ENCODE measurements around the gene SLC39A2.
A peak's percentile ranks its signal among the peaks of the same experiment; 100 is the strongest.

Gene SLC39A2

DNA sequence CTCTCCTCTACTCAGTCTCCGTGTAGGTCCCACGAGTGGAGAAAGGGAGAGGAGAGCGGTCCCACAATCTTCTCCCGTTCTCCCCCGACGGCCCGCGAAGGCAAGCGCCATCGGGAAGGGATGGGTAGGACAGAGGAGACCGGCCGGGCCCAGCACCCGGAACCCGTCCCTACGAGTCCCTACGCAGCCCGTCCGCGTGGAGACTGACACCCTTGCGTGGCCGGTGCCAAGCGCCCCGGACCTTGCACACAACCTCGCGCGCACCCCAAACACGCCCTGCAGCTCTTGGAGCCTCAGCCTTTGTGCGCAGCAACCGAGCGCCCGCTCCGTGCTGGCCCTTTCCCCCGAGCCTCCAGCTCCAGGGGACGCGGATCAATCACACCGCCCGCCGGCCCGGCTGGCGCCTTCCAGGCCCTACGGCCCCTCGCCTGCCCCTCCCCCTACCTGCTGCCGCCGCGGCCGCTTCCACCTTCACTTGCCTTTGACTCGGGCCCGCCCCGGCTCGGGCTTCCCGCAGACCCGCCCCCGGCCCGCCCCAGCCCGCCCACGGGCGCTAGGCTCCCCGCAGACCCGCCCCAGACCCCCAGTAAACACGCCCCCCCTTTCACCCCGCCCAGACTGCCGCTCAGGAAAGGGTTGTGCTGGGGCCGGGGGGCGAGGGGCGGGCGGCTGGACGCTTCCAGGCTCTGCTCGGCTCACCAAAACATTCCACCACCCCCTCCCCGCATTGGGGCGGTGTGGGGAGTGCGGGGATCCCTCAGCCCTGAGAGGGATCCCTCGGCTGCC lies 25.7 kb downstream of the SLC39A2 start, which contains the start of gene NDRG2 (continued):
- TF ChIP-seq, protein P1, sequence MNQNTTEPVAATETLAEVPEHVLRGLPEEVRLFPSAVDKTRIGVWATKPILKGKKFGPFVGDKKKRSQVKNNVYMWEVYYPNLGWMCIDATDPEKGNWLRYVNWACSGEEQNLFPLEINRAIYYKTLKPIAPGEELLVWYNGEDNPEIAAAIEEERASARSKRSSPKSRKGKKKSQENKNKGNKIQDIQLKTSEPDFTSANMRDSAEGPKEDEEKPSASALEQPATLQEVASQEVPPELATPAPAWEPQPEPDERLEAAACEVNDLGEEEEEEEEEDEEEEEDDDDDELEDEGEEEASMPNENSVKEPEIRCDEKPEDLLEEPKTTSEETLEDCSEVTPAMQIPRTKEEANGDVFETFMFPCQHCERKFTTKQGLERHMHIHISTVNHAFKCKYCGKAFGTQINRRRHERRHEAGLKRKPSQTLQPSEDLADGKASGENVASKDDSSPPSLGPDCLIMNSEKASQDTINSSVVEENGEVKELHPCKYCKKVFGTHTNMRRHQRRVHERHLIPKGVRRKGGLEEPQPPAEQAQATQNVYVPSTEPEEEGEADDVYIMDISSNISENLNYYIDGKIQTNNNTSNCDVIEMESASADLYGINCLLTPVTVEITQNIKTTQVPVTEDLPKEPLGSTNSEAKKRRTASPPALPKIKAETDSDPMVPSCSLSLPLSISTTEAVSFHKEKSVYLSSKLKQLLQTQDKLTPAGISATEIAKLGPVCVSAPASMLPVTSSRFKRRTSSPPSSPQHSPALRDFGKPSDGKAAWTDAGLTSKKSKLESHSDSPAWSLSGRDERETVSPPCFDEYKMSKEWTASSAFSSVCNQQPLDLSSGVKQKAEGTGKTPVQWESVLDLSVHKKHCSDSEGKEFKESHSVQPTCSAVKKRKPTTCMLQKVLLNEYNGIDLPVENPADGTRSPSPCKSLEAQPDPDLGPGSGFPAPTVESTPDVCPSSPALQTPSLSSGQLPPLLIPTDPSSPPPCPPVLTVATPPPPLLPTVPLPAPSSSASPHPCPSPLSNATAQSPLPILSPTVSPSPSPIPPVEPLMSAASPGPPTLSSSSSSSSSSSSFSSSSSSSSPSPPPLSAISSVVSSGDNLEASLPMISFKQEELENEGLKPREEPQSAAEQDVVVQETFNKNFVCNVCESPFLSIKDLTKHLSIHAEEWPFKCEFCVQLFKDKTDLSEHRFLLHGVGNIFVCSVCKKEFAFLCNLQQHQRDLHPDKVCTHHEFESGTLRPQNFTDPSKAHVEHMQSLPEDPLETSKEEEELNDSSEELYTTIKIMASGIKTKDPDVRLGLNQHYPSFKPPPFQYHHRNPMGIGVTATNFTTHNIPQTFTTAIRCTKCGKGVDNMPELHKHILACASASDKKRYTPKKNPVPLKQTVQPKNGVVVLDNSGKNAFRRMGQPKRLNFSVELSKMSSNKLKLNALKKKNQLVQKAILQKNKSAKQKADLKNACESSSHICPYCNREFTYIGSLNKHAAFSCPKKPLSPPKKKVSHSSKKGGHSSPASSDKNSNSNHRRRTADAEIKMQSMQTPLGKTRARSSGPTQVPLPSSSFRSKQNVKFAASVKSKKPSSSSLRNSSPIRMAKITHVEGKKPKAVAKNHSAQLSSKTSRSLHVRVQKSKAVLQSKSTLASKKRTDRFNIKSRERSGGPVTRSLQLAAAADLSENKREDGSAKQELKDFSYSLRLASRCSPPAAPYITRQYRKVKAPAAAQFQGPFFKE (tag by site-specific recombination; IDR thresholded peaks at IDR 0.05; ENCODE audit: borderline replicate concordance), result no peak
- TF ChIP-seq GLIS1 (tag by site-specific recombination; IDR thresholded peaks at IDR 0.05) (peak; percentile 37; the same call in 1 of the 2 replicates), KLF16 (tag by site-specific recombination; IDR thresholded peaks at IDR 0.05) (peak; percentile 64; the same call in 1 of the 2 replicates), ZNF629 (tag by site-specific recombination; IDR thresholded peaks at IDR 0.05) (peak; percentile 41; the same call in 1 of the 2 replicates), SP7 (tag by site-specific recombination; IDR thresholded peaks at IDR 0.05) (peak; percentile 63; the same call in 1 of the 2 replicates), ZNF10 (tag by site-specific recombination; IDR thresholded peaks at IDR 0.05) (no peak), KLF1 (tag by site-specific recombination; IDR thresholded peaks at IDR 0.05) (peak; percentile 51; the same call in 1 of the 2 replicates), ZNF792 (tag by site-specific recombination; IDR thresholded peaks at IDR 0.05) (no peak), ZBTB48 (tag by site-specific recombination; IDR thresholded peaks at IDR 0.05) (peak; percentile 74), ZNF777 (tag by site-specific recombination; IDR thresholded peaks at IDR 0.05; ENCODE audit: borderline replicate concordance) (peak; percentile 84; the same call in 1 of the 2 replicates), MZF1 (tag by site-specific recombination; IDR thresholded peaks at IDR 0.05; ENCODE audit: borderline replicate concordance) (0 out of 2 replicates have a peak, but pooled peaks have one; percentile 43), ZNF2 (tag by site-specific recombination; IDR thresholded peaks at IDR 0.05) (0 out of 2 replicates have a peak, but pooled peaks have one; percentile 58), ZFHX2 (tag by site-specific recombination; conservative IDR thresholded peaks at IDR 0.05) (peak; percentile 48; the same call in 1 of the 2 replicates), HOXD13 (CRISPR knock-in tag; IDR thresholded peaks at IDR 0.05; ENCODE audit: borderline replicate concordance) (no peak), ZFP37 (tag by site-specific recombination; IDR thresholded peaks at IDR 0.05) (no peak), SCRT1 (tag by site-specific recombination; IDR thresholded peaks at IDR 0.05; ENCODE audit: borderline replicate concordance) (0 out of 2 replicates have a peak, but pooled peaks have one; percentile 31), ZNF571 (tag by site-specific recombination; IDR thresholded peaks at IDR 0.05) (no peak), SP3 (tag by site-specific recombination; IDR thresholded peaks at IDR 0.05) (peak; percentile 64), KLF10 (tag by site-specific recombination; IDR thresholded peaks at IDR 0.05) (no peak), ZNF335 (tag by site-specific recombination; conservative IDR thresholded peaks at IDR 0.05) (0 out of 2 replicates have a peak, but pooled peaks have one; percentile 29), ZEB2 (tag by site-specific recombination; IDR thresholded peaks at IDR 0.05) (peak; percentile 58), ZFP69B (tag by site-specific recombination; IDR thresholded peaks at IDR 0.05) (0 out of 2 replicates have a peak, but pooled peaks have one; percentile 41), ZBTB20 (tag by site-specific recombination; IDR thresholded peaks at IDR 0.05) (peak; percentile 66), KLF7 (tag by site-specific recombination; IDR thresholded peaks at IDR 0.05; ENCODE audit: borderline replicate concordance) (no peak)
- TF ChIP-seq, protein P2, sequence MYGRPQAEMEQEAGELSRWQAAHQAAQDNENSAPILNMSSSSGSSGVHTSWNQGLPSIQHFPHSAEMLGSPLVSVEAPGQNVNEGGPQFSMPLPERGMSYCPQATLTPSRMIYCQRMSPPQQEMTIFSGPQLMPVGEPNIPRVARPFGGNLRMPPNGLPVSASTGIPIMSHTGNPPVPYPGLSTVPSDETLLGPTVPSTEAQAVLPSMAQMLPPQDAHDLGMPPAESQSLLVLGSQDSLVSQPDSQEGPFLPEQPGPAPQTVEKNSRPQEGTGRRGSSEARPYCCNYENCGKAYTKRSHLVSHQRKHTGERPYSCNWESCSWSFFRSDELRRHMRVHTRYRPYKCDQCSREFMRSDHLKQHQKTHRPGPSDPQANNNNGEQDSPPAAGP (tag by site-specific recombination; IDR thresholded peaks at IDR 0.05), result peak; percentile 86
- TF ChIP-seq, protein P3, sequence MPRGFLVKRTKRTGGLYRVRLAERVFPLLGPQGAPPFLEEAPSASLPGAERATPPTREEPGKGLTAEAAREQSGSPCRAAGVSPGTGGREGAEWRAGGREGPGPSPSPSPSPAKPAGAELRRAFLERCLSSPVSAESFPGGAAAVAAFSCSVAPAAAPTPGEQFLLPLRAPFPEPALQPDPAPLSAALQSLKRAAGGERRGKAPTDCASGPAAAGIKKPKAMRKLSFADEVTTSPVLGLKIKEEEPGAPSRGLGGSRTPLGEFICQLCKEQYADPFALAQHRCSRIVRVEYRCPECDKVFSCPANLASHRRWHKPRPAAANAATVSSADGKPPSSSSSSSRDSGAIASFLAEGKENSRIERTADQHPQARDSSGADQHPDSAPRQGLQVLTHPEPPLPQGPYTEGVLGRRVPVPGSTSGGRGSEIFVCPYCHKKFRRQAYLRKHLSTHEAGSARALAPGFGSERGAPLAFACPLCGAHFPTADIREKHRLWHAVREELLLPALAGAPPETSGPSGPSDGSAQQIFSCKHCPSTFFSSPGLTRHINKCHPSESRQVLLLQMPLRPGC (tag by site-specific recombination; IDR thresholded peaks at IDR 0.05), result peak; percentile 22; the same call in 1 of the 2 replicates
- TF ChIP-seq, protein P4, sequence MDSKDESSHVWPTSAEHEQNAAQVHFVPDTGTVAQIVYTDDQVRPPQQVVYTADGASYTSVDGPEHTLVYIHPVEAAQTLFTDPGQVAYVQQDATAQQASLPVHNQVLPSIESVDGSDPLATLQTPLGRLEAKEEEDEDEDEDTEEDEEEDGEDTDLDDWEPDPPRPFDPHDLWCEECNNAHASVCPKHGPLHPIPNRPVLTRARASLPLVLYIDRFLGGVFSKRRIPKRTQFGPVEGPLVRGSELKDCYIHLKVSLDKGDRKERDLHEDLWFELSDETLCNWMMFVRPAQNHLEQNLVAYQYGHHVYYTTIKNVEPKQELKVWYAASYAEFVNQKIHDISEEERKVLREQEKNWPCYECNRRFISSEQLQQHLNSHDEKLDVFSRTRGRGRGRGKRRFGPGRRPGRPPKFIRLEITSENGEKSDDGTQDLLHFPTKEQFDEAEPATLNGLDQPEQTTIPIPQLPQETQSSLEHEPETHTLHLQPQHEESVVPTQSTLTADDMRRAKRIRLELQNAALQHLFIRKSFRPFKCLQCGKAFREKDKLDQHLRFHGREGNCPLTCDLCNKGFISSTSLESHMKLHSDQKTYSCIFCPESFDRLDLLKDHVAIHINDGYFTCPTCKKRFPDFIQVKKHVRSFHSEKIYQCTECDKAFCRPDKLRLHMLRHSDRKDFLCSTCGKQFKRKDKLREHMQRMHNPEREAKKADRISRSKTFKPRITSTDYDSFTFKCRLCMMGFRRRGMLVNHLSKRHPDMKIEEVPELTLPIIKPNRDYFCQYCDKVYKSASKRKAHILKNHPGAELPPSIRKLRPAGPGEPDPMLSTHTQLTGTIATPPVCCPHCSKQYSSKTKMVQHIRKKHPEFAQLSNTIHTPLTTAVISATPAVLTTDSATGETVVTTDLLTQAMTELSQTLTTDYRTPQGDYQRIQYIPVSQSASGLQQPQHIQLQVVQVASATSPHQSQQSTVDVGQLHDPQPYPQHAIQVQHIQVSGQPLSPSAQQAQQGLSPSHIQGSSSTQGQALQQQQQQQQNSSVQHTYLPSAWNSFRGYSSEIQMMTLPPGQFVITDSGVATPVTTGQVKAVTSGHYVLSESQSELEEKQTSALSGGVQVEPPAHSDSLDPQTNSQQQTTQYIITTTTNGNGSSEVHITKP (tag by site-specific recombination; IDR thresholded peaks at IDR 0.05), result peak; percentile 40
